ENCODE results near the gene FRA10AC1.

FRA10AC1 gene

DNA sequence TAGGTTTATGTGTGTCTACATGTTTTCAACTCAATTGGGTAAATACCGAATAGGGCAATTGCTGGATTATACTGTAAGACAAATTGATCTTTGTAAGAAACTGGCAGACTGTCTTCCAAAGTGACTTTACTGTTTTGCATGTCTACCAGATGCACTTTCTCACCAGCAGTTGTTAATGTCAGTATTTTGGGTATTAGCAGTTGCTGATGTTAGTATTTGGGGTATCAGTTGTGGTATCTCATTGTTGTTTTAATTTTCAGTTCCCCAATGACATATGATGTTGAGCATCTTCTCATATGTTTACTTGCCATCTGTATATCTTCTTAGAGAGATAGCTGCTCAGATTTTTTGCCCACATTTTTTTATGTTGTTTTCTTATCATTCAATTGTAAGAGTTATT is 79.5 kb downstream of the FRA10AC1 start:
- no peak for DNase-seq

DNA sequence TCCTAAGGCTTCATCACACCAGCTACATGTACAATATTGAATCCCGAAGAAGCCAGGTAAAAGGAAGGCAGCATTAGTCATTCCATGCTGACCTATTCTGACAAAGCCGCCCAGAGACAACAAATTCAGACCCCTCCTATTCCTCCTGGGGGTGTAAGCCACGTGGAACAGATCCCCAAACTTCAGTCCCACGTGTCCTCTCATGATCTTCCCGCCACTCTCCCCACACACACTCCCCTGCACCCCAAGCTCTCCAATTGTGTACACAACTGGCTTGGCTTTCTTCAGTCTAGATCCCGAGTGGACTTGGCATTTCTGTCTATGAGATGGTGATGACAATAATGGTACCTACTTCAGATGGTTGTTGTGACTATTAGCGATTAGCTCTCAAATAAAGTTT is 81.5 kb downstream of the FRA10AC1 start:
- no peak for DNase-seq

All from femur (tissue), 1 donor.